Subcutaneous adipose tissue (tissue), 4 donors: Measurements from ENCODE around the gene DHPS. TPM values are rescaled to one million over a fixed set of nuclear protein-coding genes. Genes with fewer than 3 reads are reported as not detected.

Experiments
- CTCF ChIP-seq: fragments of 450-650 bp; IDR thresholded peaks from one replicate; pipeline ENCODE4 v1.5.1; 2016; ENCODE audit warnings: low read depth, mild to moderate bottlenecking, control low read depth, antibody characterized with exemption, moderate library complexity
- total RNA-seq, 4 donors: library from RNA; depleted of rRNA; stranded (reverse); fragments of >200 nt; gene quantifications; one replicate each; pipeline ENCODE4 v1.1.0, GENCODE V29; 2016

Gene DHPS
- total RNA-seq = 10 to 100 TPM; 49.9 to 85.7 (median 75.7) TPM

GRCh38 chr19:12681074-12681987 is at the start of gene DHPS:
DHPS (minus strand) TSS chr19:12681880; CDS start chr19:12681766, 114 bp downstream.
- TF ChIP-seq CTCF = no peak

DNA sequence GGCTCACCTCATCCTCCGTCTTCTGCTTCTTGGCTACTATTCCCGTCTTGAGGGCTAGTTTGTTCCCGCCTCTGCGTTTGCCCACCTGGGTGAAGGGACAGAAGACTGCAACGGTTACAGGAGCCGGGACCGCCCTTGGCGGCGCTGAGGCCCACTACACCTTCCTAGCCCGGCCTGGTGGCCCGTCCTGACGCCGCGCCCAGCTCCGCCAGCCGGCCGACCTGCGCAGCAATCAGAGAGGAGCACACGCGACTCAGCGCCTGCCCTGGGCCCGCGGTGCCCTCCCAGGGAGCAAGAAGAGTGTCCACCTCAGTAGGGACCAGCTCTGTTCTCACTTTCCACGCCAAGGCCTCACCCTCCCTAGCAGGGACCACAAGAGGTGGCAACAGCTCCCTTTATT is 49.7 kb upstream of the DHPS start:
- no peak for TF ChIP-seq CTCF

DNA sequence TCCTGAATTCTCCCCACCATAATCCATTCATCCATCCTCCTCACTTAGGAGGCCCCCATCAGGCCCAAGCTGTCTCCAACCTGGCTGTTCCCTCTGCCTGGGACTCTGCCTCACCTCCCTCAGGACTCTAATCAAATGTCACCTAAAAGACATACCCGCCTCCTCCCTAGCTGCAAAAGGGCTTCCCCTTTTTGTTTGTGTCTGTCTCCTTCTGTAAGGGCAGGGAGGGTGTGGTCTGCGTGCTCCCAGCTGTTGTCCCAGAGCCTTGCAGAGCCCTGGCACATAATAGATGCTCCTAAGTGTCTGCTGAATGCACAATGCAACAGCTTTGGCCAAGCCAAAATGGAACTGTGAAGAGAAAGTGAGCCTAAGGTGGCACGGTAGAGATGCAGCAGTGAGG is 48.4 kb upstream of the DHPS start:
- TF ChIP-seq CTCF = no peak

- no peak for TF ChIP-seq CTCF
Measured at GRCh38 chr19:12727745-12728433, 46.2 kb upstream of the DHPS start.

- no peak for TF ChIP-seq CTCF
Measured at GRCh38 chr19:12726988-12727316, 45.3 kb upstream of the DHPS start.

DNA sequence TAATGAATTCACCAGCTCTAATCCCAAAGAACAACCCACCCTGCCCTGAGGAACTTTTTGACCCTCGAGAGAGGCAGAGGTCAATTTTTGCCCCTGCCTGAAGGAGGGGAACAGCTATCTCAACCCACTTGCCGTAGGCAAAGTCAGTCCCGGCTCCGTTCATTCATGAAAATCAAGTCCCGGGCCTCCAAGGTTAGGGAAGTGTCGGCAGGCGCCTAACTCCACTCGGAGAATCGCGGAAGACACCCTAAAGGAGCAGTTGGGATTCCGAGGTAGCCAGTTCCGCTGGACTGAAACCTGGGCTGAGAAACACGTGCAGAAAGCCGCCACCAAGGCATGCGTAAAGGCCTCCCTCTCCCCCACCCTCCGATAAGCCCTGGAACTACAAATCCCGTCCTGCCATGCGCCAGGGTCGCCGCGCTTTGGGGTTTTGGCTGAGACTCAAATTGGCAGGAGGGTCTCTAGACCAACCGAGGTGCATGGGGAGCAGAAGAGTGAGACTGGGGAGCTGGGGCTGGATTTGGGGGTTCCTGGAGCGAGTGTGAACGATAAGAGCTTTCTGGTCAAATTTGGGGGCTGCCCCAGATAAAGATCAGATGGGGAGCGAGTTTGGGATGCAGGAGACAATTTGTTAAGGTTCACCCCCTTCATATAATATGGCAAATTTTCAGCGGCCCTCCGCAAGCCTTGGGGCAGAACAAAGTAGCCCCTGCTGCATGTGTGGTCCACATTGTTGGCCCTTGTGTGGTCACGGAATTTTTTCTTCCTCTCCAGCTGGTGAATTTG is 42.2 kb upstream of the DHPS start, which contains the start of gene TNPO2:
Gene TNPO2 (minus strand): TSS at position 292 of the 786 bp plus-strand sequence. CDS start 2,955 bp downstream, outside the sequence.
- no peak for TF ChIP-seq CTCF

DNA sequence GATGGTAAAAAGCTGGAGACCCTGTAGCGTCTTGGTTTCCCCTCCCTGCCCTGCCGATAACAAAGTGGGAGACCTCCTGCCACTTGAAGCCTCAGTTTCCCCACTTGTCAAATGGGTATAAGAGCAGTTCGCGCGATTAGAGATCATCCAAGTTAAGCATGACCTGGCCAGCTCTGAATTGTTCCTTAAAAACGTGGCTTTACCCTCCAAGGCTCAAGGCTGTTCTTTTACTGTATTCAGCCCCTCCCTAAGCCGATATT is 41.6 kb upstream of the DHPS start:
- no peak for TF ChIP-seq CTCF
